ENCODE data around the gene FRMD1. TPM values are rescaled to one million over a fixed set of nuclear protein-coding genes. Genes with fewer than 3 reads are reported as not detected.

Gene FRMD1
- total and polyA plus RNA-seq, 2 donors (not counting 3 experiments of a cell fraction or from before 2014, with no cell fraction given), result not detected

GRCh38 chr6:168015482-168016175, 63.4 kb downstream of the FRMD1 start:
- no peaks in the 10 kb centered on the region for H3K4me1 ChIP-seq (ENCODE audit: control insufficient read depth, extremely low read depth, insufficient read depth, low read length)
- intact Hi-C loops (cut with micrococcal nuclease) (no loop called here), dilution Hi-C loops (cut with MboI; ENCODE audit: extremely low pct_ligation_motif_present, low sequenced_read_pairs) (no loop called here)
- H3K9me1 ChIP-seq (replicated peaks; ENCODE audit: control insufficient read depth, extremely low read depth, insufficient read depth, low read length), result no peaks in the 10 kb centered on the region
- no peaks in the 10 kb centered on the region for H3K79me2 ChIP-seq (ENCODE audit: control insufficient read depth, insufficient read depth, low read length)
- ChIA-PET CTCF (no interaction called here), POLR2A (no interaction called here)
- no peak overlapping the region for H2AFZ ChIP-seq (ENCODE audit: low read depth, low read length)
- FAIRE-seq (no peak), DNase-seq (ENCODE audit: low read depth, low spot score) (no peak)
- H3K4me3 ChIP-seq (replicated peaks in 1 of 3; ENCODE audit: insufficient read depth in 1 of 3, low read depth in 1 of 3, low read length in 3 of 3), result no peak overlapping the region
- H3K36me3 ChIP-seq (ENCODE audit: control insufficient read depth in 2 of 2, extremely low read depth in 1 of 2, insufficient read depth in 2 of 2, low read length in 2 of 2), result no peaks in the 10 kb centered on the region
- no peak overlapping the region for H3K27ac ChIP-seq (ENCODE audit: insufficient read depth, low read depth, low read length)
- H3K27me3 ChIP-seq (ENCODE audit: control insufficient read depth in 2 of 2, insufficient read depth in 2 of 2, low read length in 2 of 2), result peaks cover 0 to 3% of the 10 kb centered on the region in 2 experiments
- no peaks in the 10 kb centered on the region for H3K9me3 ChIP-seq (replicated peaks; ENCODE audit: control insufficient read depth, insufficient read depth, low read length)
- BruUV-seq (replicated peaks), result no TSS peak
- TF ChIP-seq GATA2 (IDR thresholded peaks at IDR 0.05; ENCODE audit: insufficient read depth, insufficient read length, low read depth, low read length), result no peak
- no peak for TF ChIP-seq POLR2A (IDR thresholded peaks at IDR 0.05; ENCODE audit: low read depth, low read length)
- TF ChIP-seq, protein P1, sequence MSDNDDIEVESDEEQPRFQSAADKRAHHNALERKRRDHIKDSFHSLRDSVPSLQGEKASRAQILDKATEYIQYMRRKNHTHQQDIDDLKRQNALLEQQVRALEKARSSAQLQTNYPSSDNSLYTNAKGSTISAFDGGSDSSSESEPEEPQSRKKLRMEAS (IDR thresholded peaks at IDR 0.05; ENCODE audit: insufficient read depth, insufficient read length), result no peak
- no peak for TF ChIP-seq MYC (IDR thresholded peaks at IDR 0.05; ENCODE audit: low read depth, low read length)
- no peak for TF ChIP-seq JUN (IDR thresholded peaks at IDR 0.05; ENCODE audit: borderline replicate concordance, insufficient read depth, insufficient read length, low read depth)
- no peak for TF ChIP-seq FOS (IDR thresholded peaks at IDR 0.05; ENCODE audit: borderline replicate concordance, insufficient read depth, low read length)
- TF ChIP-seq POLR2AphosphoS5 (IDR thresholded peaks at IDR 0.05; ENCODE audit: insufficient read depth, low read depth, low read length), result no peak
- TF ChIP-seq, protein P2, sequence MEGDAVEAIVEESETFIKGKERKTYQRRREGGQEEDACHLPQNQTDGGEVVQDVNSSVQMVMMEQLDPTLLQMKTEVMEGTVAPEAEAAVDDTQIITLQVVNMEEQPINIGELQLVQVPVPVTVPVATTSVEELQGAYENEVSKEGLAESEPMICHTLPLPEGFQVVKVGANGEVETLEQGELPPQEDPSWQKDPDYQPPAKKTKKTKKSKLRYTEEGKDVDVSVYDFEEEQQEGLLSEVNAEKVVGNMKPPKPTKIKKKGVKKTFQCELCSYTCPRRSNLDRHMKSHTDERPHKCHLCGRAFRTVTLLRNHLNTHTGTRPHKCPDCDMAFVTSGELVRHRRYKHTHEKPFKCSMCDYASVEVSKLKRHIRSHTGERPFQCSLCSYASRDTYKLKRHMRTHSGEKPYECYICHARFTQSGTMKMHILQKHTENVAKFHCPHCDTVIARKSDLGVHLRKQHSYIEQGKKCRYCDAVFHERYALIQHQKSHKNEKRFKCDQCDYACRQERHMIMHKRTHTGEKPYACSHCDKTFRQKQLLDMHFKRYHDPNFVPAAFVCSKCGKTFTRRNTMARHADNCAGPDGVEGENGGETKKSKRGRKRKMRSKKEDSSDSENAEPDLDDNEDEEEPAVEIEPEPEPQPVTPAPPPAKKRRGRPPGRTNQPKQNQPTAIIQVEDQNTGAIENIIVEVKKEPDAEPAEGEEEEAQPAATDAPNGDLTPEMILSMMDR (IDR thresholded peaks at IDR 0.05; ENCODE audit: extremely low read depth in 1 of 2, insufficient read depth in 1 of 2, low read depth in 1 of 2, low read length in 2 of 2), result no peak
- TF ChIP-seq EZH2 (IDR thresholded peaks at IDR 0.05; ENCODE audit: borderline replicate concordance, low read depth, low read length, severe bottlenecking), result no peak
- no peak overlapping the region for H3K9ac ChIP-seq (replicated peaks; ENCODE audit: extremely low read depth, insufficient read depth, low read length)
- no peaks in the 10 kb centered on the region for H4K20me1 ChIP-seq (replicated peaks; ENCODE audit: control insufficient read depth, extremely low read depth, insufficient read depth, low read length)
- H3K4me2 ChIP-seq (ENCODE audit: insufficient read depth, low read length), result no peak overlapping the region
